PC-3 (cell line): ENCODE results near the gene MACROD2. TPM values are rescaled to one million over a fixed set of nuclear protein-coding genes. Genes with fewer than 3 reads are reported as not detected.
A peak's percentile ranks its signal among the peaks of the same experiment; 100 is the strongest.

ENCODE experiments used
- ATAC-seq: fragments of 200-7000 bp; cut with Tn5 transposase; 2 replicates; pipeline ENCODE4 v1.9.1; 2020; ENCODE audit warnings: mild to moderate bottlenecking, moderate library complexity
- BruUV-seq: library from RNA; stranded (reverse); fragments of 400-500 nt; replicated peaks from 2 replicates; lab custom pipeline; 2021; lab: Mats Ljungman, UMichigan
- CTCF ChIA-PET: fragments of 300-600 bp; sonication (Branson Sonifier 250); formaldehyde crosslinking; loops from one replicate; lab custom pipeline; 2022; ENCODE audit warnings: antibody characterized with exemption; lab: Charles Lee
- POLR2A ChIA-PET: fragments of 300-600 bp; sonication (Branson Sonifier 250); formaldehyde crosslinking; loops from one replicate; lab custom pipeline; 2022; ENCODE audit warnings: antibody characterized with exemption; ENCODE audit not compliant: unreplicated experiment; lab: Charles Lee
- DNase-seq: peaks from one replicate; pipeline ENCODE4 v3.0.0-alpha.2; 2015
- H2AFZ ChIP-seq: fragments of 300-600 bp; sonication (generic); 2 replicates; pipeline ENCODE4 v1.6.0; 2016; ENCODE audit warnings: antibody characterized with exemption, low read length
- H3F3A ChIP-seq: fragments of 300-600 bp; sonication (generic); one replicate; pipeline ENCODE4 v1.6.0; 2017; ENCODE audit warnings: antibody characterized with exemption, low read length, control low read depth, mild to moderate bottlenecking; ENCODE audit not compliant: unreplicated experiment
- H3K27ac ChIP-seq: fragments of 300-600 bp; sonication (generic); 2 replicates; pipeline ENCODE4 v1.5.1; 2016; ENCODE audit warnings: mild to moderate bottlenecking, low read length
- H3K27me3 ChIP-seq: fragments of 300-600 bp; sonication (generic); 2 replicates; pipeline ENCODE4 v1.6.1; 2016; ENCODE audit warnings: low read length, mixed read lengths
- H3K36me3 ChIP-seq: fragments of 300-600 bp; sonication (generic); 2 replicates; pipeline ENCODE4 v1.6.1; 2016; ENCODE audit warnings: low read depth, mixed run types, low read length, mixed read lengths
- H3K4me1 ChIP-seq: fragments of 300-600 bp; sonication (generic); 2 replicates; pipeline ENCODE4 v1.5.1; 2016; ENCODE audit warnings: low read length; ENCODE audit not compliant: insufficient read depth
- H3K4me2 ChIP-seq: fragments of 300-600 bp; sonication (generic); 2 replicates; pipeline ENCODE4 v1.6.0; 2016; ENCODE audit warnings: low read length
- H3K4me3 ChIP-seq: fragments of 300-600 bp; sonication (generic); 2 replicates; pipeline ENCODE4 v1.5.1; 2016; ENCODE audit warnings: mild to moderate bottlenecking, low read length, mixed read lengths
- H3K79me2 ChIP-seq: fragments of 300-600 bp; sonication (generic); 2 replicates; pipeline ENCODE4 v1.6.1; 2017; ENCODE audit warnings: low read length, mixed read lengths
- H3K9ac ChIP-seq: fragments of 300-600 bp; sonication (generic); 2 replicates; pipeline ENCODE4 v1.6.0; 2016; ENCODE audit warnings: mild to moderate bottlenecking, low read length
- H3K9me2 ChIP-seq: fragments of 300-600 bp; sonication (generic); replicated peaks from 2 replicates; pipeline ENCODE4 v1.6.1; 2016; ENCODE audit warnings: mixed run types, low read length, mixed read lengths
- H3K9me3 ChIP-seq: fragments of 300-600 bp; sonication (generic); 2 replicates; pipeline ENCODE4 v1.6.1; 2016; ENCODE audit warnings: low read length, mixed read lengths
- H4K20me1 ChIP-seq: fragments of 300-600 bp; sonication (generic); 2 replicates; pipeline ENCODE4 v1.6.1; 2016; ENCODE audit warnings: low read length, mixed read lengths
- EZH2 ChIP-seq: fragments of 300-600 bp; sonication (generic); IDR thresholded peaks from one replicate; pipeline ENCODE4 v1.6.1; 2017; ENCODE audit warnings: antibody characterized with exemption, mild to moderate bottlenecking, low read length; ENCODE audit not compliant: unreplicated experiment
- EZH2phosphoT487 ChIP-seq: fragments of 300-600 bp; sonication (generic); IDR thresholded peaks from 2 replicates; pipeline ENCODE4 v1.6.1; 2018; ENCODE audit warnings: mild to moderate bottlenecking, antibody characterized with exemption, low read length, borderline replicate concordance
- intact Hi-C: fragments of 100-400 bp; cut with micrococcal nuclease; formaldehyde crosslinking; loops from 2 replicates; pipeline ENCODE4 v1.9.0; 2023
- total RNA-seq: library from RNA; depleted of rRNA; stranded (reverse); fragments of >200 nt; gene quantifications from 2 replicates; pipeline ENCODE4 v1.2.3, GENCODE V29; 2014
- TF ChIP-seq, protein P1 (sequence below): fragments of 300-600 bp; sonication (generic); conservative IDR thresholded peaks from 2 replicates; pipeline ENCODE4 v1.5.1; 2017; ENCODE audit warnings: antibody characterized with exemption, low read depth, mild to moderate bottlenecking, low read length

Gene MACROD2
- total RNA-seq, 1 experiment from 2014 or later: 3.1 TPM

- Histone ChIP-seq H3K79me2 (no peaks in the 10 kb centered on the region), H3K4me1 (no peaks in the 10 kb centered on the region), H3K9me3 (no peaks in the 10 kb centered on the region), H3K4me3 (no peak overlapping the region), H3K9ac (no peak overlapping the region), H3K36me3 (no peaks in the 10 kb centered on the region), H3K4me2 (no peak overlapping the region), H3K27me3 (no peaks in the 10 kb centered on the region), H3F3A (no peaks in the 10 kb centered on the region), H3K27ac (no peak overlapping the region), H2AFZ (no peak overlapping the region), H3K9me2 (no peaks in the 10 kb centered on the region), H4K20me1 (no peaks in the 10 kb centered on the region)
- no peak for TF ChIP-seq EZH2
- TF ChIP-seq EZH2phosphoT487: no peak
- TF ChIP-seq, protein P1, sequence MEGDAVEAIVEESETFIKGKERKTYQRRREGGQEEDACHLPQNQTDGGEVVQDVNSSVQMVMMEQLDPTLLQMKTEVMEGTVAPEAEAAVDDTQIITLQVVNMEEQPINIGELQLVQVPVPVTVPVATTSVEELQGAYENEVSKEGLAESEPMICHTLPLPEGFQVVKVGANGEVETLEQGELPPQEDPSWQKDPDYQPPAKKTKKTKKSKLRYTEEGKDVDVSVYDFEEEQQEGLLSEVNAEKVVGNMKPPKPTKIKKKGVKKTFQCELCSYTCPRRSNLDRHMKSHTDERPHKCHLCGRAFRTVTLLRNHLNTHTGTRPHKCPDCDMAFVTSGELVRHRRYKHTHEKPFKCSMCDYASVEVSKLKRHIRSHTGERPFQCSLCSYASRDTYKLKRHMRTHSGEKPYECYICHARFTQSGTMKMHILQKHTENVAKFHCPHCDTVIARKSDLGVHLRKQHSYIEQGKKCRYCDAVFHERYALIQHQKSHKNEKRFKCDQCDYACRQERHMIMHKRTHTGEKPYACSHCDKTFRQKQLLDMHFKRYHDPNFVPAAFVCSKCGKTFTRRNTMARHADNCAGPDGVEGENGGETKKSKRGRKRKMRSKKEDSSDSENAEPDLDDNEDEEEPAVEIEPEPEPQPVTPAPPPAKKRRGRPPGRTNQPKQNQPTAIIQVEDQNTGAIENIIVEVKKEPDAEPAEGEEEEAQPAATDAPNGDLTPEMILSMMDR: no peak
- ChIA-PET POLR2A (no interaction called here), CTCF (no interaction called here)
- DNase-seq: peak; percentile 6
- intact Hi-C loops: no loop called here
- no TSS peak for BruUV-seq
- ATAC-seq: no peak
Observed at GRCh38 chr20:15320941-15321340, 1325.6 kb downstream of the MACROD2 start.

- no peaks in the 10 kb centered on the region for H3F3A ChIP-seq
- no peak overlapping the region for H2AFZ ChIP-seq
- TF ChIP-seq EZH2: no peak
- TF ChIP-seq, protein P1: no peak
- TF ChIP-seq EZH2phosphoT487: no peak
- ATAC-seq (no peak), DNase-seq (no peak)
- no peak overlapping the region for H3K4me2 ChIP-seq
- no peaks in the 10 kb centered on the region for H3K79me2 ChIP-seq
- no peaks in the 10 kb centered on the region for H3K36me3 ChIP-seq
- H3K9ac ChIP-seq: no peak overlapping the region
- H3K27ac ChIP-seq: no peak overlapping the region
- H3K9me3 ChIP-seq: no peaks in the 10 kb centered on the region
- no peaks in the 10 kb centered on the region for H3K4me1 ChIP-seq
- no peak overlapping the region for H3K4me3 ChIP-seq
- H3K9me2 ChIP-seq: peaks cover 4% of the 10 kb centered on the region; the same call in 1 of the 2 replicates
- ChIA-PET CTCF (no interaction called here), POLR2A (no interaction called here)
- no peaks in the 10 kb centered on the region for H3K27me3 ChIP-seq
- H4K20me1 ChIP-seq: no peaks in the 10 kb centered on the region
- BruUV-seq: no TSS peak
- intact Hi-C loops: no loop called here
Observed at GRCh38 chr20:15327123-15327522, 1331.8 kb downstream of the MACROD2 start.

- Histone ChIP-seq H3K4me3 (no peak overlapping the region), H3K9me3 (no peaks in the 10 kb centered on the region), H3K27ac (no peak overlapping the region), H3K4me1 (no peaks in the 10 kb centered on the region), H3K9me2 (peaks cover 4% of the 10 kb centered on the region; the same call in 1 of the 2 replicates), H3K27me3 (no peaks in the 10 kb centered on the region), H2AFZ (no peak overlapping the region), H4K20me1 (no peaks in the 10 kb centered on the region), H3K4me2 (no peak overlapping the region), H3K79me2 (no peaks in the 10 kb centered on the region), H3K9ac (no peak overlapping the region), H3F3A (no peaks in the 10 kb centered on the region), H3K36me3 (no peaks in the 10 kb centered on the region)
- no TSS peak for BruUV-seq
- ChIA-PET POLR2A (no interaction called here), CTCF (no interaction called here)
- TF ChIP-seq EZH2phosphoT487: no peak
- ATAC-seq (no peak), DNase-seq (no peak)
- intact Hi-C loops: no loop called here
Observed at GRCh38 chr20:15328084-15328483, 1332.8 kb downstream of the MACROD2 start.
